Amniotic epithelial cell (primary cell): ENCODE results near the gene BBX.

Source experiments
- DNase-seq: peaks from one replicate; pipeline ENCODE4 v3.0.0-alpha.2; 2010; ENCODE audit warnings: low read depth

Gene BBX

DNA sequence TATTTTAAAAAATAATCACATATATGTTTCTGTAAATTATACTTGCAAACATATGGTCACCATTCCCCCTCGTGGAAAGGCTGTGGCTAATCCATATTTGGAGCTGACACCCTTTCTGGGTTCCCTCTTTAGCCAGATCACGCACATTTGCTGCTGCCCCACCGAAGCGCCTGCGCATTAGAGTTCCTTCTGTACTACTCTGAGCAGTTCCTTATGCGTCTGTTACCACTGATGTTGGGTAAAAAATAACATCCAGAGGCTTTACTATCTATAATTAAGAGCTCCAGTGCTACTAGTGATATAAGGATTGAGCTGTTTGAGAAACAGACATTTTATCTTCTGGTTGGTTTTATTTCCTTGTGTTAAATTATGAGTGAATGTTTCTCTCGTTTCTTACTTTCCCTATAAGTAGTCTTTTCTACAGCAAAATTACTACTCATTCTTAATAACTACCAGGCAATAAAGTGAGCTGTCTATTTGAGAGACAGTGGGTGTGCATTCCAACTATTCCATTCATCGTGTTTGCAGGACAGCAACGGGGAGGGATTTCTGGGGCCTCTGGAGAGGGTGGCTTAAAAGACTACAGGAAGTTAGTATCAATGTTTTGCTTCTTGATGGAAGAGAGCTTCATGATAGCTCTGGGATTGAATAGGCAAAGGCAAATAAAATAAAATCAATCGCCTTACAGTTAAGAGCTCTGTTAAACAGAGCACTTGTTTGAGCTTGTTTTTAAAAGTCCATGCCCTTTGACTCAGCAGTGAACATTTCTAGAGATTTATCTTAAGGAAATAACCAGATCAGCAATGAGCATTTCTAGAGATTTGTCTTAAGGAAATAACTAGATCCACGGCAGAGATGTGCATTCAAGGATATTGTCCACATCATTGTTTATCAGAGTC, 322.9 kb downstream of the BBX start:
- DNase-seq = peak; percentile 22

DNA sequence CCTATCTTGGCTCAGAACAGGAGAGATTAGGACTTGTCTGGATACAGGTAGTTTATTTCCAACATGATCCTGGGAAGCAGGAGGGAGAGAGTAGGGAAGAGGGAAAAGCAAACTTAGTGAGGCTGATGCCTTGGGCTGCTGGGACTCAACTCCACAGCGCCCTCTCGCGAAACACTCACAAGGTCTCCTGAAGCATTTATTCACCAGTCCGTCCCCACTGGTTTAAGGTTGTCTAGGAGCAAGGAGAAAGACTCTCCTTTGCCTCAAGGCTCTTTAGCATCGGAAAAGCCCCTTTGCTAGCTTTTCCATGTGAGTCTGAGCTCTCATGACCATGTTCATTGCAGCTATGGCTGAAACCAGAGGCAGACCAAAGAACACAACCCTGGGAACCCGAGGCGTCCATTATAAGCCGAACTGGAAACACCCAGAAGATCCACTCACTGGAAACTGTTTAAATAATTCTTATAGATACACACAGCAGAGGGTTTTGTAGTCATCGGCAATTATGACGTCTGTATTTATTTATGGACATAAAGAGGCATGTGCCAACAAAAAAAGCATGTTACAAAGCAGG, 323.6 kb downstream of the BBX start:
- peak; percentile 68 for DNase-seq

DNA sequence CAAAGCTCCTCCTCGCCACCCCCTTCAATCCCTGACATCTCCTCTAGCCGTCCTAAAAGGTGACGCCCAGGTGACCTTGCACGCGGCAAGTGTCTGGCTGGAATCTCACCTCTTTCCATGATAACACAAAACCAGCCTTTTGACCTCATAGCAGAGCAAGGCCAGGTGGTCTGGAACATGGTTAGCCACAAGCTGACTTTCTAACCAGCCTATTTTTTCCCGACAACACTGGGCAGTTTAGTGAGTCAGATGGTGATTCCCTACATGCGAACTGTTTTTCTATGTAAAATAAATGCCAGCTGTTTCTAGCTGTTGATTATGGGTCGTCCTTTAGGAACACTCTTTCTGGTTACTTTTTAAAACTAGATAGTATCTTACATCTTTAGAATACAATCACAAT, 325.0 kb downstream of the BBX start:
- peak; percentile 13 for DNase-seq

DNA sequence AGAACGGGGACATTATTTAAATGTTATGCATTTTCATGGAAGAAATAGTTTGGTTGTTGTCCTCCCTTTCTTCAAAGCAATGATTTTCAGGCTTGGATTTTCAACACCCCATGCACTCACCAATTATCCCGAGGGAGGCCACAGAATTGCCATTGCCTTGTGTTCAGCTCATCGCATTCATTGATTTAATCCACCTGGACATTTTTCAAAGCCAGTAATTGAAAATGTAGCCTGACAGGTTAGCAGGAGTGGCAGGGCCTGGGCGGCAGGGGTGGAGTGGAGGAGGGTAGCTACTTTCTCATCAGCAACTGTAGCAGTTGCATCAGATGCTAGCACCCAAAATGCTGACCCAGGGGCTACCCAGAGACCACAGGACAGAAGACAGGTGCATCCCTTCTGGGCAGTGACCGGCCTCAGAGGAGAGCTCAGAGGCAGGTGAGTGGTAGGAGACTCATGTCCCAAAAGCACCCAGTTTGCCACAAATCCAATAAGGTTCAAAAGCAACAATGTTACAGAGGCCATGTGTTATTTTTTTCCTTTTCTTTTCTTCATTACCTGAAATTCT, 325.7 kb downstream of the BBX start:
- no peak for DNase-seq

DNA sequence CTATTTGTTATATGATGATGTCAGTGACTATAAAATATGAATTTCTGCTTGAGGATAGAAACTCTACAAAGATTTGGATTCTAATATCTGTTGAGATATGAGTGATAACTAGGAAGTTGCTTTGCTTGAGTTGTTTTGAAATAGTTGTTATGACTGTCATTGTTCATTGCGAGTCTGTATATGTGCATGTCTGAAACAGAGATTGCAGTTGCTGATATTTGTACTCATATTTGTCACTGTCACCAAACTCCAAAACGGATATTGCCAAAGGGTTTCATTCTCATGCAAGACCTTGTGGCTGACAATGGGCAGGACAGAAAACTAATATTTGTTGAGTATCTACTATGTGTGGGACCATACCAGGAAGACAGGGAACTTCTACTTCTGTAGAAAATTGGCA, 327.9 kb downstream of the BBX start:
- no peak for DNase-seq

DNA sequence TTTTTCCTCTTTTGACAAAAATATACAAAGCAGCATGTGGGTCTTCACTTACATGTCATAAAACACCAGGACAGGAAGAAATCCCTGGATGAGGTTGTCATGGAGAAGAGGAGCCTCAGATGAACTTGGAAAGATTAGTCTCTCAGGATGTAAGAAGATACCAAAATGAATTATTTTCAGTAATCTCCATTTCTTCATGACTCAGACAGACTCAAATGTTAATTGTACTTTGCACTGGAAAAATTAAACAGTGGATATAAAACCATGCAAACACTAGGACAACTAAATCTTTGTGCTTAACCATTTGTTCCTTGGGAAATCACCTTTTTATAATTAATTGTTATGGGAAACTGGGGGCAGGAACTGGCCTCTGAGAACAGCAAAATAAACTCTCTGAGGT, 331.1 kb downstream of the BBX start:
- no peak for DNase-seq

DNA sequence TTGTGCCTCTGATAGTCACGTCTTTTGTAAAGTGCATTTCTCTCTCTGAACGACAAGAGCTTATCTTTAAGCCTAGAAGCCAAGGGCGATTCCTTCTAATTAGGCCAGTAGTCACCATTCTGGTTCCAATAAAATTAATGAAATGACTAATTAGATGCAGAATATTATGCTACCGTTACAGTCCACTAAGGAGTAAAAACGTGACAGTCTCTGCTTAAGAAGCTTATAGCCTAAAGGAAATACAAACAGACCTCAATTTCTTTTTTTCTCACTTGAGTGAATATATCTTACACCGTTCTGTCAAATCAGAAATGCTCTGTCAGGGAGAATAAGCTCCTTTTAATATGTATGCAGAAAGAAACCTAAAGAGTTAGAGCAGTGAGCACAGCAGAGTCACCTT, 332.0 kb downstream of the BBX start:
- no peak for DNase-seq

DNA sequence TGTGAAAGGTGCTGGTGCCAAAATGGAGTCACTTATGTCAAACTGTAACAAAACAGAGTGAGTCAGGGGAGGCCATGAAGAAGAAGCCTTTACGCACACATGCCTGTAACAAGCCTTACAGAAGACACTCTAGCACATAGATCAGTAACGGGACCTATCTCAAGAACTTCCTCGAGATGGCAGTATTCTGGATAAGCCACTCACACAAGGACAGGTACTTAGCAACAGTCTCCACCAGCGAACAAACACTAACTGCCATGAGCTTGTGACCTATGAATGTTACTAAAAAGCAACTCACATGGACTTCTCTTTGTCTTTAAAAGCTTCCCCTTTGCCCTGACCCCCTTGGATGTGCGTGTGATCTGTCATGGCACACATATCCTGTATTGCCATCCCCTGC, 332.9 kb downstream of the BBX start:
- DNase-seq = peak; percentile 57

DNA sequence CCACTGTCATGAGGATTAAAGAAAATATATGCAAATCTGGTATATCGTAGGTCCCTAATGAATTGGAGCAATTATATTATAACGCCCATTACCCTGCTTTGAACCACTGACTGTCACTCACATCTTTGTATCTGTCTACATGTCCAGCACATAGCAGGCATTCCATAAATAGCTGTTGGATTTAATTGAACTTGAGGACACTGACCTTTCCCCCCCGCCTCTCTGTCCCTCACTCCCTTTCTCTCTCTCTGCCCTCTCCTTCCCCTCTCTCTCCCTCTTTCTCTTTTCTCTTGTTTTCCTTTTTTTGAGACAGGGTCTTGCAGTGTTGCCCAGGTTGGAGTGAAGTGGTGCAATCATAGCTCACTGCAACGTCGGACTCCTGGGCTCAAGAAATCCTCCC, 335.1 kb downstream of the BBX start:
- DNase-seq = no peak

DNA sequence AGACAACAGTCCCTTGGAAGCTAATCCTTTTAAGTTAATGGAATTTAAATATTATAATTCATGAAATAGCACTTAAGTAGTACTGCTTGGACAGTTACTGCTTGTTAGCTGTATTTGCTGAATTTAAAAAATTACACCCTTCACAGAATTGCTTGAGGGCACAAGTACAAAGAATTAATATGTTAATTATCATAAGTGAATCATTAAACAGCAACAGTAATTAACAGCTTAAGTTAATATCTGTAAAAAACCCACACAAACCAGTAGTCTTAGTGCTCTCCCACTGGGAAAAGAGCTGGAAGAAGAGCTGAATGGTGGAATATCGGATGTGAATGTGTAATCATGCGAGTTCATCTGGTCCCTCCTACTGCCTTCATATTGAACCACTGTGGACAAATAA, 336.1 kb downstream of the BBX start:
- no peak for DNase-seq
